ENCODE data around the gene CNTNAP2. TPM values are rescaled to one million over a fixed set of nuclear protein-coding genes. Genes with fewer than 3 reads are reported as not detected.

The CNTNAP2 gene
- total and polyA plus RNA-seq, 2 of the 8 experiments (the other 6 are each of a cell fraction or from before 2014, with no cell fraction given) = 27.9 to 71.0 TPM

- TF ChIP-seq MAFK (IDR thresholded peaks at IDR 0.05; ENCODE audit: low read depth, low read length) = no peak
Measured at GRCh38 chr7:147182874-147183273, 1066.3 kb downstream of the CNTNAP2 start (continued).
